Calu3 (cell line): ENCODE measurements around the gene CD81. TPM values are rescaled to one million over a fixed set of nuclear protein-coding genes. Genes with fewer than 3 reads are reported as not detected.

Source experiments
- BruUV-seq: library from RNA; stranded (reverse); fragments of 400-500 nt; replicated peaks from 2 replicates; lab custom pipeline; 2021; lab: Mats Ljungman, UMichigan
- CTCF ChIA-PET: fragments of 300-600 bp; sonication (Branson Sonifier 250); formaldehyde crosslinking; loops from one replicate; lab custom pipeline; 2022; ENCODE audit warnings: antibody characterized with exemption; lab: Charles Lee
- DNase-seq: peaks from one replicate; pipeline ENCODE4 v3.0.0; 2022
- H3K27ac Mint-ChIP-seq: one replicate; pipeline ENCODE4 v1.8.0; 2022; ENCODE audit warnings: mixed read lengths; ENCODE audit not compliant: unreplicated experiment
- H3K27me3 Mint-ChIP-seq: one replicate; pipeline ENCODE4 v1.8.0; 2022; ENCODE audit warnings: mixed read lengths; ENCODE audit not compliant: unreplicated experiment
- H3K36me3 Mint-ChIP-seq: one replicate; pipeline ENCODE4 v1.8.0; 2022; ENCODE audit warnings: mild to moderate bottlenecking, moderate library complexity, mixed read lengths; ENCODE audit not compliant: insufficient read depth, unreplicated experiment
- H3K4me1 Mint-ChIP-seq: one replicate; pipeline ENCODE4 v1.8.0; 2022; ENCODE audit warnings: mild to moderate bottlenecking, low read depth, mixed read lengths; ENCODE audit not compliant: unreplicated experiment
- H3K4me3 Mint-ChIP-seq: one replicate; pipeline ENCODE4 v1.8.0; 2022; ENCODE audit warnings: mild to moderate bottlenecking, low read depth, moderate library complexity, mixed read lengths; ENCODE audit not compliant: unreplicated experiment
- H3K9me3 Mint-ChIP-seq: one replicate; pipeline ENCODE4 v1.8.0; 2022; ENCODE audit warnings: low read depth, mixed read lengths; ENCODE audit not compliant: unreplicated experiment
- intact Hi-C: fragments of 100-400 bp; cut with micrococcal nuclease; formaldehyde crosslinking; loops from one replicate; pipeline ENCODE4 v1.10.0; 2022; ENCODE audit not compliant: unreplicated experiment
- total RNA-seq: library from RNA; stranded (reverse); gene quantifications from 2 replicates; pipeline ENCODE4 v1.2.3, GENCODE V29; 2022
- TF ChIP-seq, protein P1 (sequence below): fragments of 200-600 bp; IDR thresholded peaks from one replicate; pipeline ENCODE4 v1.8.0; 2022; ENCODE audit warnings: antibody characterized with exemption; ENCODE audit not compliant: unreplicated experiment

The CD81 gene
- total RNA-seq, 1 experiment from 2014 or later, result 283 TPM

DNA sequence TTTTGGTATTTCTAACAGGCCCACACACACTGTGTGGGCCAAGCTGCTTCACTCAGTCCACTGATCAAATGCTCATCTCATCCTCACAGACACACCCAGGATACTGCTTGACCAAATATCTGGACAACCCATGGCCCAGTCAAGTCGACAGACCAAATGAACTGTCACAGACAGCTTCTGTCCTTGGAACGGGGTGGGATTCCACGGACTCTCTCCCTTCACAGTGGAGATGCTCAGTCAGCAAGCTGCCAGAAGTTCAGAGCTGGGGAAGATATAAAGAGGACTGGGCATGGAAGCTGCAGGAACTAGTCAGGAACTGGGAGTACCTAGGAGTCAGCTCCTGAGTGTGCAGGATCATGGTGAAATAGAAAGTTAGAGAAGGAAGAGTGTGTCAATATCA lies 34.6 kb upstream of the CD81 start:
- no TSS peak for BruUV-seq
- H3K4me3 Mint-ChIP-seq, result no peak overlapping the region
- TF ChIP-seq, protein P1, sequence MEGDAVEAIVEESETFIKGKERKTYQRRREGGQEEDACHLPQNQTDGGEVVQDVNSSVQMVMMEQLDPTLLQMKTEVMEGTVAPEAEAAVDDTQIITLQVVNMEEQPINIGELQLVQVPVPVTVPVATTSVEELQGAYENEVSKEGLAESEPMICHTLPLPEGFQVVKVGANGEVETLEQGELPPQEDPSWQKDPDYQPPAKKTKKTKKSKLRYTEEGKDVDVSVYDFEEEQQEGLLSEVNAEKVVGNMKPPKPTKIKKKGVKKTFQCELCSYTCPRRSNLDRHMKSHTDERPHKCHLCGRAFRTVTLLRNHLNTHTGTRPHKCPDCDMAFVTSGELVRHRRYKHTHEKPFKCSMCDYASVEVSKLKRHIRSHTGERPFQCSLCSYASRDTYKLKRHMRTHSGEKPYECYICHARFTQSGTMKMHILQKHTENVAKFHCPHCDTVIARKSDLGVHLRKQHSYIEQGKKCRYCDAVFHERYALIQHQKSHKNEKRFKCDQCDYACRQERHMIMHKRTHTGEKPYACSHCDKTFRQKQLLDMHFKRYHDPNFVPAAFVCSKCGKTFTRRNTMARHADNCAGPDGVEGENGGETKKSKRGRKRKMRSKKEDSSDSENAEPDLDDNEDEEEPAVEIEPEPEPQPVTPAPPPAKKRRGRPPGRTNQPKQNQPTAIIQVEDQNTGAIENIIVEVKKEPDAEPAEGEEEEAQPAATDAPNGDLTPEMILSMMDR, result no peak
- no peaks in the 10 kb centered on the region for H3K36me3 Mint-ChIP-seq
- intact Hi-C loops, result no loop called here
- no peak for DNase-seq
- no peaks in the 10 kb centered on the region for H3K4me1 Mint-ChIP-seq
- H3K27me3 Mint-ChIP-seq, result peaks cover 92% of the 10 kb centered on the region
- CTCF ChIA-PET, result no interaction called here
- H3K27ac Mint-ChIP-seq, result no peak overlapping the region
- no peaks in the 10 kb centered on the region for H3K9me3 Mint-ChIP-seq

- no peaks in the 10 kb centered on the region for H3K9me3 Mint-ChIP-seq
- TF ChIP-seq, protein P1, result no peak
- H3K27me3 Mint-ChIP-seq, result peaks cover 92% of the 10 kb centered on the region
- H3K4me1 Mint-ChIP-seq, result no peaks in the 10 kb centered on the region
- no peak overlapping the region for H3K4me3 Mint-ChIP-seq
- no TSS peak for BruUV-seq
- H3K36me3 Mint-ChIP-seq, result no peaks in the 10 kb centered on the region
- no peak overlapping the region for H3K27ac Mint-ChIP-seq
- CTCF ChIA-PET, result no interaction called here
- intact Hi-C loops, result no loop called here
- no peak for DNase-seq
Observed at GRCh38 chr11:2342981-2343380, 34.1 kb upstream of the CD81 start.

- intact Hi-C loops, result no loop called here
- no TSS peak for BruUV-seq
- DNase-seq, result no peak
- Mint-ChIP-seq H3K9me3 (no peaks in the 10 kb centered on the region), H3K4me1 (no peaks in the 10 kb centered on the region), H3K27ac (no peak overlapping the region), H3K27me3 (peaks cover 92% of the 10 kb centered on the region), H3K4me3 (no peak overlapping the region), H3K36me3 (no peaks in the 10 kb centered on the region)
- CTCF ChIA-PET, result no interaction called here
- TF ChIP-seq, protein P1, result no peak
Observed at GRCh38 chr11:2343502-2343901, 33.6 kb upstream of the CD81 start.

DNA sequence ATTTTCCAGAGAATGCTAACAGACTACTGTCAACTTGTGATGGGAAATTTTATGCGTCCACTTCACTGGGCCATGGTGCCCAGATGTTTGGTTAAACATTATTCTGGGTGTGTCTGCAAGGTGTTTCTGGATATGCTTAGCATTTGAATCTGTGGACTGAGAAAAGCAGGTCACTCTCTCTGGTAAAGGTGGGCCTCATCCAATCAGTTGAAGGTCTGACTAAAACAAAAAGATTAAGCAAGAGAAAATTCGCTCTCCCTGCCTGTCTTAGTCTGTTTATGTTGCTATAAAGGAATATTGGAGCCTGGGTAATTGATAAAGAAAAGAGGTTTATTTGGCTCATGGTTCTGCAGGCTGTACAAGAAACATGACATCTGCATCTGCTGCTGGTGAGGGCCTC lies 32.1 kb upstream of the CD81 start:
- CTCF ChIA-PET, result no interaction called here
- no peaks in the 10 kb centered on the region for H3K4me1 Mint-ChIP-seq
- H3K27me3 Mint-ChIP-seq, result peaks cover 92% of the 10 kb centered on the region
- BruUV-seq, result no TSS peak
- H3K27ac Mint-ChIP-seq, result no peak overlapping the region
- no peak overlapping the region for H3K4me3 Mint-ChIP-seq
- TF ChIP-seq, protein P1, result no peak
- H3K36me3 Mint-ChIP-seq, result no peaks in the 10 kb centered on the region
- no peak for DNase-seq
- peaks cover 4% of the 10 kb centered on the region for H3K9me3 Mint-ChIP-seq
- intact Hi-C loops, result no loop called here
